SW480 (cell line): Measurements from ENCODE around the gene MEI1.
"Not testable (repeated sequence)": the region's sequence is repeated elsewhere in the genome, so short reads cannot be mapped to it uniquely, and the experiment has no call there.

Experiments used
- DNase-seq: peaks from one replicate; pipeline ENCODE4 v3.0.0-alpha.2; 2016; ENCODE audit warnings: low spot score

Gene MEI1, protein sequence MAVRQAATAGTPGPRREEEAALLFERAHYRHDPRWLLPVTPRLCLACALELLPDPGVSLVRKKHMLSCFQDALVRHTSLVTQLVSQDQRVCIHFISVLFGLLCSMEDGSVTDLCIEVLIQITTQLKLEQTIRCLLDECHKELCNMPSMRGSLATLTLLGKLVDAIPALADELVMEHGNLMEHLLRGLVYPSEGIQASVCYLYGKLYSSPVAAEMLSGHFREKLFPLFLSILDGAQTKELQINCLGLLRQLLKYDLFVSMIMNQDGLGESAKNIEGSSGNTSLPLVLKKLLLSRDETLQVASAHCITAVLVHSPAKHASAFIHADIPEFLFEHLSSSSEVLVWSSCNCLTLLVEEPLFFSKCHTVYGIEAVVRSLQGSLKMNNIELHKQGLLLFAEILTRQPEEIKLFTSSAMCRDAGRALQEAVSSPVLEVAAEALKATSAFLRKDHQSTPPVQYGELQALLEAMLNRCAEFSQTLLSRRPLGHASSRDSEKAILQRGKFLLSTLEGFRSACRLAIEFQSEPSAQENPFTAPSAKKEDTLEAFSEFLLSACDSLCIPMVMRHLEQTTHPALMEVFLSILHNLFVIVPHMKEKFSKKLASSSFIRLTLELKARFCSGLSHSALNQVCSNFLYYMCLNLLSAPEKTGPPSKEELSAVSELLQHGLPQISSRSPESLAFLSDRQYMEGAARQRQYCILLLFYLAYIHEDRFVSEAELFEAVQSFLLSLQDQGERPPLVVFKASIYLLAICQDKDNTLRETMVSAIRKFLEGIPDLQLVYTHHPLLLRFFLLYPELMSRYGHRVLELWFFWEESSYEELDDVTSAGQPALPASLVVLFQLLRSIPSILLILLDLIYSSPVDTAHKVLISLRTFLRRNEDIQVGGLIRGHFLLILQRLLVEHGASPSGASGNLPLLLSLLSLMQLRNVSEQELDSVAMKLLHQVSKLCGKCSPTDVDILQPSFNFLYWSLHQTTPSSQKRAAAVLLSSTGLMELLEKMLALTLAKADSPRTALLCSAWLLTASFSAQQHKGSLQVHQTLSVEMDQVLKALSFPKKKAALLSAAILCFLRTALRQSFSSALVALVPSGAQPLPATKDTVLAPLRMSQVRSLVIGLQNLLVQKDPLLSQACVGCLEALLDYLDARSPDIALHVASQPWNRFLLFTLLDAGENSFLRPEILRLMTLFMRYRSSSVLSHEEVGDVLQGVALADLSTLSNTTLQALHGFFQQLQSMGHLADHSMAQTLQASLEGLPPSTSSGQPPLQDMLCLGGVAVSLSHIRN

DNA sequence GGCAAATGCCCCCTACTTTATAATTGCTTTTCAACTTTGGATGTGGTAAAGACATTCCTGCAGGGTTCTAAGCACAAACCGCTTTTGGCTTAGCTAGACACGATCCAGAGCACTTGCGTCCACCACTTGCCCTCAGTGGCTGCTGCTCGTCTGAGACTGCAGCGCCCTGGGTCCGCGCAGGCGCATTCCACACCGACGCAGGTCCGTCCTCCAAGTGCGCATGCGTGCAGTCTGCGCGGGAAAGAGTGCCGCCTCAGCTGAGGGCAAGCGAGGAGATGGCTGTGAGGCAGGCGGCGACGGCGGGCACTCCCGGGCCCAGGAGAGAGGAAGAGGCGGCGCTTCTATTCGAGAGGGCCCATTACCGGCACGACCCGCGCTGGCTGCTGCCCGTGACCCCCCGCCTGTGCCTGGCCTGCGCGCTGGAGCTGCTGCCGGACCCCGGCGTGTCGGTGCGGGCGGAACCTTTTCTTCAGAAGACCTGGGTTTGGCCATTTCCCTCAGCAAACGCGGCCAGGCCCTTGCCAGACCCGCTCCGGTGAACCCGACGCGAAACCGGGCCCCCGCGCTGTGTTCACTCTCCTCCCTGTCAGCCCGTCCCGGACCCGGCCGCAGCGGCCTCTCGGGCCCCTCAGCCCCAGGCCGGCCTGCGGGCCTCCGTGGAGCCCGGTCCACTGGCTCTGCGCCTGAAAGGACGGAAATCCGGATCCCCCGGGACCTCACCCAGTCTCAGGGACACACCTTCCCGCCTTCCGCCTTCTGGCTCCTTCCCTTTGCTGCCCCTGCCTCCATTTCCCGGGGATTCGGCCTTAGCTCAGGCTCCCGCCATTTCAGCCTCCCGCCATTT lies at the start of gene MEI1:
Gene MEI1 (plus strand): TSS at position 240 of the 844 bp plus-strand sequence. CDS start 36 bp downstream, at position 276.
- no peak for DNase-seq

DNA sequence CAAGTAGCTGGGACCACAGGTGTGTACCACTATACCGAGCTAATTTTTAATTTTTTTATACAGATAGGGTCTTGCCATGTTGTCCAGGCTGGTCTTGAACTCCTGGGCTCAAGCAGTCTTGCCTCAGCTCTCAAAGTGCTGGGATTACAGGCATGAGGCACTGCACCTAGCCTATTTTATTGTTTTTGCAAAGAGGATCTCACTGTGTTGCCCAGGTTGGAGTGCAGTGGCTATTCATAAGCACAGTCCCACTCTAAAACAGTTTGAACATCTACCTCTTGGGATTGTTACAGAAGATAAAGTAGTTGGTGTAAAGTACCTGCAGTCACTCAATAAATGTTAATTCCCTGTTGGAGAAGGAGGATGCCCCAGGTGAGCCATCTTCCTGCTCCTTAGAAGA lies 49.1 kb upstream of the MEI1 start:
- no peak for DNase-seq

DNA sequence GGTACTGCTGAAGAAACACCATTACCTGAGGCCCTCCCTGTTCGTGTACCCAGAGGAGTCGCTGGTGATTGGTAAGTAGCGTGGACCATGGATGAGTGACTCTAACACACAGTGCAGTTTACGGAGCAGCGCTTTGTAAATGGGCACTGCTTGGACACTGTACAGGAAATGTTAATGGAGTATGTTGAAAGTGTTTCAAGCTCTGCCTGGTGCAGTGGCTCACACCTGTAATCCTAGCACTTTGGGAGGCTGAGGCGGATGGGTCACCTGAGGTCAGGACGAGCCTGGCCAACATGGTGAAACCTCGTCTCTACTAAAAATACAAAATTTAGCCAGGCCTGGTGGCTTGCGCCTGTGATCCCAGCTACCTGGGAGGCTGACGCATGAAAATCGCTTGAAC lies 48.5 kb upstream of the MEI1 start:
- DNase-seq: no peak

DNA sequence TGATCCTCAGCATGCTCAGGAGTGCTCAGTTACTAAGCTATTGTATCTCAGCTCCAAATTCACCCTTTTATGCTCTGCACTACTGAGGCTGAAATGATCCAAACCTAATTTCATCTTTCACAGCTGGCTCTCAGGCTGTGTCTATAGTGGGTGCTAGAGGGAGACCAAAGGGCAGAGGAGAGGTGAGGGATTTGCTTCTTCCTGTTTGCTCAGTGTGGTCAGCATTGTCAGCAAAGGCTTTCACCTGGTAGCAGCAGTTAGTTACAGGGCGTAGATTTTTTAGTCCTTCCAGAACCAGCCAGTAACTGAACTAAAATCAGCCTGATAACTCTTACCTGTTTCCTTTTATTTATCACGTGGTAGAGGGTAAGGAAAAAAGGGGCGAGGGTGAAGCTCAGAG lies 45.0 kb upstream of the MEI1 start:
- DNase-seq: no peak

DNA sequence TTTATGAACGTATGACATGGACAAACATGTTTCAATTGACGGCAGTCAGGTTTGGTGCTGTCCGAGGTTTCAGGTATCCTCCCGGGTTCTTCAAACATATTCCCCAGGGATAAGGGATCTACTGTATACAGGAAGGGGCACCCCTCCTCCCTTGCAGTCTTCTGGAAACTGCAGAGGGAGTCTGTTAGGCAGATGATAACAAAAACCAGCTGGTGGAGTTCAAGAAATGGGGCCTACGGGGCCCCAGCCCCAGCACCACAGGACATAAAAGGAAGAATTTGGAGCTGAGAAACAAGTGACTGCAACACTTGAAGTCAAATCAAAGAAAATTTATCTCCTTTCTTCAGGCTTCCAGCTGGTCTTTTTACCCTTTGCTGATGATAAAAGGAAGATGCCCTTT lies 42.7 kb upstream of the MEI1 start:
- no peak for DNase-seq

DNA sequence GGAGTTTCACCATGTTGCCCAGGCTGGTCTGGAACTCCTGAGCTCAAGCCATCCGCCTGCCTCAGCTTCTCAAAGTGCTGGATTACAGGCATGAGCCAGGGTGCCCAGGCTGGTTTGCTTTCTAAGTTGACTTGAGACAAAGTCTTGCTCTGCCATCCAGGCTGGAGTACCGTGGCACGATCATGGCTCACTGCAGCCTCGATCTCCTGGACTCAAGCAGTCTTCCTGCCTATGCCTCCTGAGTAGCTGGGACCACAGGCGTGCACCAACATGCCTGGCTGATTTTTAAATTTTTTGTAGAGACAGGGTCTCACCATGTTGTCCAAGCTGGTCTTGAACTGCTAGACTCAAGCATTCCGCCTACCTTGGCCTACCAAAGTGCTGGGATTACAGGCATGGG lies 41.6 kb upstream of the MEI1 start:
- no peak for DNase-seq

DNA sequence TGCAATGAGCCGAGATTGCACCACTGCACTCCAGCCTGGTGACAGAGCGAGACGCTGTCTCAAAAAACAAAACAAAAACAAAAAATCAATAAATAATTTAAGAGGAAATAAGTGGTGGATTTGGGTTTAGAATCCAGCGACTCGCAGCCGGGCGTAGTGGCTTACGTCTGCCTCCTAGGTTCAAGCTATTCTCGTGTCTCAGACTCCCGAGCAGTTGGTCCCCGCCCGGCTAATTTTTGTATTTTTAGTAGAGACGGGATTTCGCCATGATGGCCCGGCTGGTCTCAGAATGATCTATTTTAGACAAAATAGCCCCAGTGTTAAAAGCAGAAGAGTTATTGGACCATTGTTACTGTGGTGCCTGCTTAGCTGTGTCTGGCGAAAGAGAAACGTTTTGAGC lies 40.4 kb upstream of the MEI1 start:
- DNase-seq: no peak

DNA sequence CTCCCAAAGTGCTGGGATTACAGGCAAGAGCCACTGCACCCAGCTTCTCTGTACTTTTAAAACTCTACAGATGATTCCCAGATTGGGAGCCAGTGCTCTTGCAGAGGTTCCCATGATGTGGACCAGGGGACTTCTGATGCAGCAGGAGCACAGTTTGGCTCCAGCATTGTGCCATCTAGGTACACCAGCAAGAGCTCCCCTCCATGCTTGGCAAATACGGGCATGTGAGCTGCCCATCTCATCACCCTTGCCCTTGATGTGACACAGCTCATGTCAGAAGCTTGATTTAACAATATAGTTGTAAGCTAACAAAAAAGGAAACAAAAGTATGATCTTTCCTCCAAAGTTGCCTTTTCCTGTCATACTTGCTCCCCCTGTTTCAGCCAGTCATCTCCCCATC lies 39.4 kb upstream of the MEI1 start:
- DNase-seq: no peak

DNA sequence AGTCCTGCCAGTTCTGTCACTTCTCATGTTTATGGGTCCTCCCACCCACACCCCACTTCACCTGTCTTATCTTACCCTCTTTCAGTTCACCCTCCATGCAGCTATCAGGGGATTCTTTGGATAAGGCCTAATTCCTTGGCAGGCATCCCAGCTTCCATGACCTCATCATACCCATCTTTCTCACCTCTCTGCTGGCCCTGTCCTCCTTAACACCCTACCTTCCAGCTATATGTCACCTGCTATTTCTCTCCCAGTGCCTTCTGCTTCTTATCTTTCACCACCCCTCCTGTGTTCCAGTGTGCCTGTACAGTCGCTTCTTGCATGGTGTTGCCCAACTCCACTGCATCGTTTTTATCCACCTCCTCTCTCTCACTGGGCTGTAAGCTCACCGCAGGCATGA lies 38.9 kb upstream of the MEI1 start:
- no peak for DNase-seq

DNA sequence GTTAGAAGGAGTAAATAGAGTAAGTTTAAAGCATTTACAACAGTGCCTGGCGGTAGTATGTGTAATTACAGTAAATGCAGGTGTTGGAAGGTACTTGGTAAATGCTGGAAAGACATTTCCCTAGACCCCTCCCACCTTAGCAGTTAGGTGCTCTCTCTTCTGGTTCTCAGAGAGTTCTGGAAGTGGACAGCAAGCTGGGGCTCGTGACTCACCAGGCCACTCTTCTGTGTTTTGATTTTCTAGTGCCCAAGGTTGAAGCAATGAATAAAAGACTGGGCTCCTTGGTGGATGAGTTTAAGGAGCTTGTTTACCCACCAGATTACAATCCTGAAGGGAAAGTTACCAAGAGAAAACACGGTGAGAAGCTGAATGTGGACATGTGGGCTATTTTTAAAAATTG lies 38.2 kb upstream of the MEI1 start:
- DNase-seq: no peak

DNA sequence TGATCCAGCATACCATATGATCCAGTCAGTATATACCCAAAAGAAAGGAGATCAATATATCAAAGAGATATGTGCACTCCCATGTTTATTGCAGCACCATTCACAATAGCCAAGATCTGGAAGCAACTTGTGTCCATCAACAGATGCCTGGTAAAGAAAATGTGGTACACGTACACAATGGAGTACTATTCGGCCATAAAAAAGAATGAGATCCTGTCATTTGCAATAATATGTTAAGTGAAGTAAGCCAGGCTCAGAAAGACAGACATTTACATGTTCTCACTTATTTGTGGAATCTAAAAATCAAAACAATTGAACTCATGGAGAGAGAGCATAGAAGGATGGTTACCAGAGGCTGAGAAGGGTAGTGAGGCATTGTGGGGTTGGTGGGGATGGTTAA lies 37.6 kb upstream of the MEI1 start:
- DNase-seq: no peak

DNA sequence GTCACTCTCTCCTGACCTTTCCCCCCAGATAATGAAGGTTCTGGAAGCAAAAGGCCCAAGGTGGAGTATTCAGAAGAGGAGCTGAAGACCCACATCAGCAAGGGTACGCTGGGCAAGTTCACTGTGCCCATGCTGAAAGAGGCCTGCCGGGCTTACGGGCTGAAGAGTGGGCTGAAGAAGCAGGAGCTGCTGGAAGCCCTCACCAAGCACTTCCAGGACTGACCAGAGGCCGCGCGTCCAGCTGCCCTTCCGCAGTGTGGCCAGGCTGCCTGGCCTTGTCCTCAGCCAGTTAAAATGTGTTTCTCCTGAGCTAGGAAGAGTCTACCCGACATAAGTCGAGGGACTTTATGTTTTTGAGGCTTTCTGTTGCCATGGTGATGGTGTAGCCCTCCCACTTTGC lies 35.7 kb upstream of the MEI1 start:
- DNase-seq: not testable (repeated sequence)

DNA sequence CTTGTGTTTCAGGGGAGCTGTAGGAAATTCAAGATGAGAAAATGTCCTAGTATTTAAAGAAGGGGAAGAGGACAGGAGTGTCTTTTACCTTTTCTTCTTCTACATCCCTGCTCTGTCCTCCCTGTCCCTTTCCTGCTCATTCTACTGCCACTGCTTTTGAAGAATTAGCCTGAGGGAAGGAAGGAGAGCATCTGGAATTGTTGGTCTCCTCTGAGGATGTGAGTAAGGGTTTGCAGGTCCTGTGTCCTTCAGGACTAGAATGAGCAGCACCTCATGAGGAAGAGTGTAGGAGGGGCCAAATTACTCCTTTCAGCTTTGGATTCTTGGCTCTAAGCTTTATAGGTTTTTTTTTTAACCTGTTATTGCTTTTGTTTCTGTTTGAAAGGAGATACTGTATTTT lies 34.8 kb upstream of the MEI1 start:
- no peak for DNase-seq

DNA sequence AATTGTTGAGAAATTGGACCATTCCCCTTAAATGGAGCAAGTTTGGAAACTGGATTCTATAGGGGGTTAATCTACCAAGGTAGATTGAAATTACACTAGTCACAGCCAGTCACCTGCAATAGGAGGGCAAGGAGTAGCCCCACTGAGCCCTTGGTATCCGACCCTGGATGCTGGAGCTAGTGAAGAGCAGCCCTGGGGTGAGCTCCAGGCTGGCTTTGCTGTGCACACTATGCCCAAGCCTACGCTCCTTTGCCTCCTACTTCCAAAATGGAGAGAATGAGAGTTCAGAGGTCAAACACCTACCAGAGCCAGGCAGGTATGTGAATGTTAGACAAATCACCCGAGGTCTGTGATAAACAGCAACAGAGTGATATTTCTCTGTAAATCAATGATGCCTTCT lies 34.4 kb upstream of the MEI1 start:
- DNase-seq: no peak

DNA sequence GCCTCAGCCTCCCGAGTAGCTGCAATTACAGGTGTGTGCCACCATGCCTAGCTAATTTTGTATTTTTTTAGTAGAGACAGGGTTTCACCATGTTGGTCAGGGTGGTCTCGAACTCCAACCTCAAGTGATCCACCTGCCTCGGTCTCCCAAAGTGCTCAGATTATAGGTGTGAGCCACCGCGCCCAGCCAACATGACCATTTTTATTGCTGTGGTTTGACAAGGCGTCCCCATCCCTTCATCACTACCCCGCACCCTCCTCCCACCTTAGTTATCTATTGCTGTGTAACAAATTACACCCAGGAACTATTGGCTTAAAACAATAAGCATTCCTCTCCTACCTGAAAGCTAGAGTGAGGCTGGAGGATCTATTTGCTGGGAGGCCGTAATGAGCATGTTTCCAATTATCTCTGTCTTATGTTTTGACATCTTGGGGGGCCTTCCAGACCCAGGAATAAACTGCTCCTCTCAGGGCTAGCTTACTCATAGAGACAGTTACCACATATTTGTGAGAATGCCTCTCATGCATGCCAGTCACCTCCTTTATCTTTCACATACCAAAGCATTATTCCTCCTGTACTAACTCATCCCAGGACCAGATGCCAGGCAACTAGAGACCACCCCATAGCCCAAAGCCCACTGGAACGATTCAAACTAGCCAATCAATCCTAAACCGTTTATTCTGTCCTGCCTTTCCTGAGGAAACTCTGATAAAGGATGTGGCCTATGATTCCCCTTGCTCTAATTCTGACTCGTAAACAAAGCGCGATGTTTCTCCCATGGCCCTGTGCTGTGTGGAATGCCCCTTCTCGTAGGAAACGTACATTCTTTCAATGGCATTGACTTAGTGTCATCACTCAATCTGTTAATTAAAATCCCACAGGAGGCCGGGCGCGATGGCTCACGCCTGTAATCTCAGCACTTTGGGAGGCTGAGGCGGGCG lies 30.1 kb upstream of the MEI1 start:
- no peak for DNase-seq

DNA sequence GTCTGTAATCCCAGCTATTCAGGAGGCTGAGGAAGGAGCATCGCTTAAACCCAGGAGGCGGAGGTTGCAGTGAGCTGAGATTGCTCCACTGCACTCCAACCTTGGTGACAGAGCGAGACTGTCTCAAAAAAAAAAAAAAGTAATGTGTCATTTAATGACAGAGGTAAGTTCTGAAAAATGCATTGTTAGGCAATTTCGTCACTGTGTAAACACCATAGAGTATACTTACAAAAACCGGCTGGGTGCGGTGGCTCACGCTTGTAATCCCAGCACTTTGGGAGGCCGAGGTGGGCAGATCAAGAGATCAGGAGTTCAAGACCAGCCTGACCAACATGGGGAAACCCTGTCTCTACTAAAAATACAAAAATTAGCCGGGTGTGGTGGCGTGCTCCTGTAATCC lies 27.2 kb upstream of the MEI1 start:
- not testable (repeated sequence) for DNase-seq

DNA sequence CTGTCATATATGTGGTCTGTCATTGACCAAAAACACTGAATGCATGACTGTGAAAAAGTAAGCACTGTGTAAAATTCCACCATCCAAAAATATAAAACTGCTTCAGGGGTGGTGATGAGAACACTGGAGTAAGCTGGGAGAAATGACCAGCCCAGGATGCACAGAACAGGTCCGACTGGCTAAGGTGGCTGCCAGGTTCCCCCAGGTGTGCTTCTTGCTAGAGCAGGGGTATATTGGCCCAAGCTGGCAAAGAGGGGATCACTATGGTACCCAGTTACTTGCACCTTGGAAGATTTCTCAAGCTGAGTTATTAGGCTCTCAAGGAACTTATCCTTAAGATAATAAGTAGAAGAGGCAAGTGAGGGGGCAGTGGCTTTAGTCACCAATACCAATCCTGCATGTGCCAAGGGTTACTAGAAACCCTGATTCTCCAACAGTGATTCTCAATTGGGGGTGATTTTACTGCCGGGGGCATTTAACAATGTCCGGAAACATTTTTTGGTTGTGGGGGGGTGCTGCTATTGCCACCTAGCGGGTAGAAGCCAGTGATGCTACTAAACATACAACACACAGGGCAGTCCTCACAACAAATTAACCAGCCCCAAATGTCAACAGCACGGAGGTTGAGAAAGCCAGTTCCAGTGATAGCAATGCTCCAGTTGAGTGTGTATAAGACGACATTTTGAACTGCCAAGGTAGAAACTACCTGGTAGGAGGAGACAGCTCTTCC lies 26.4 kb upstream of the MEI1 start:
- DNase-seq: no peak

DNA sequence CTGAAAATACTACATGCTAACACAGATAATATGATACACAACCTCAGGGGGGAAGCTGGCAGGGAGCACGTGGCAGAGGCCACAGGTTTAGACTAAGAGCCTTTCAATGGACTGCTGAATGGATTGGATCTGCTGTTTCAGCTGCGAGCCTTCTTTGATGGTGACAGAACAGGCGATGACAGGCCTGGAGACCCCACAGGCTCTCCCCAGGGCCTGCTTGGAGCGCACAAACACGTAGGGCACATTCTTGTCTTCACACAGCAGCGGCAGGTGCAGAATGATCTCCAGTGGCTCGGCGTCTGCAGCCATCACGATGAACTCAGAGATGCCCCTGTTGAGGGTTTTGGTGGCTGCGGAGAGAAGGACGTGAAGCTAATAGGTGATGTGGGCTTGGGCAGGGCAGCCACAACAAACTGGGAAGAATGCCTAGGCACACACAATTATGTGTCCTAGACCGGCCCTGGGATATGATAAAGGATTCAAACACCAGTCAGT lies 24.4 kb upstream of the MEI1 start:
- no peak for DNase-seq

DNA sequence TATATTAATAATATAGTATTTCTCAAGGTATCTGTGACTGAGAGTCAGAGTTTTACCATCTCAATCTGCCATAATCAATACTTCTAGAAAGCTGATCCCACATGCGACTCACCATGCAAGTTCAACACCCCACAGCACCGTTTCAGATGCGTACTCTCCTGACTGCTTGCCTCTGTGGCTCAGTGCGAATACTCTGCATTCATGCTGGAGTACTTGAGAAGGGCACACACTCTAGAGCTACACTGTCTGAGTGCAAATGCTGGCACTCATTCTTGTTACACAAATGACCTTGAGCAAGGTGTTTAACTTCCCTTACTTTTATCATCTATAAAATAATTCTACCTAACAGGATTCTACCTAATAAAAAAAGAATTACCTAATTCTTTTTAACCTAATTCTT lies 23.2 kb upstream of the MEI1 start:
- DNase-seq: no peak

DNA sequence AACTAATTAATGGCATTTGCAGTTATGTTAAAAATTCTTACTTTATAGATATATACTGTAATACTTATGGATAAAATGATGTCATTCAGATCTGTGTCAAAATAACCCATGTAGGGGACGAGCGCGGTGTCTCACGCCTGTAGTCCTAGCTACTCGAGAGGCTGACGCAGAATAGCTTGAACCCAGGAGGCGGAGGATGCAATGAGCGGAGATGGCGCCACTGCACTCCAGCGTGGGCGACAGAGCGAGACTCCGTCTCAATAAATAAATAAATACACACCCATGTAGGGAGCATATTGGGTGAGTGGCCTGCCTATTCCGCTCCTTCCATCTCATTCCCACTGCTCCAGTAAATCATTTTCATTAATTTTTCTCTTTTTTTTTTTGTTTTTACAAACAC lies 17.7 kb upstream of the MEI1 start:
- peak; percentile 22 for DNase-seq
